Stimulated activated CD4-positive, alpha-beta T cell treated with anti-CD3 and anti-CD28 coated beads, Interleukin-2, amount 100 ng/mL, for 48 hours (primary cell): ENCODE results near the gene PCDHGB5.
"Not testable (repeated sequence)": the region's sequence is repeated elsewhere in the genome, so short reads cannot be mapped to it uniquely, and the experiment has no call there.

Experiments
- DNase-seq, 2 donors: peaks; one replicate each; pipeline ENCODE4 v3.0.0-alpha.2; 2020

Gene PCDHGB5

DNA sequence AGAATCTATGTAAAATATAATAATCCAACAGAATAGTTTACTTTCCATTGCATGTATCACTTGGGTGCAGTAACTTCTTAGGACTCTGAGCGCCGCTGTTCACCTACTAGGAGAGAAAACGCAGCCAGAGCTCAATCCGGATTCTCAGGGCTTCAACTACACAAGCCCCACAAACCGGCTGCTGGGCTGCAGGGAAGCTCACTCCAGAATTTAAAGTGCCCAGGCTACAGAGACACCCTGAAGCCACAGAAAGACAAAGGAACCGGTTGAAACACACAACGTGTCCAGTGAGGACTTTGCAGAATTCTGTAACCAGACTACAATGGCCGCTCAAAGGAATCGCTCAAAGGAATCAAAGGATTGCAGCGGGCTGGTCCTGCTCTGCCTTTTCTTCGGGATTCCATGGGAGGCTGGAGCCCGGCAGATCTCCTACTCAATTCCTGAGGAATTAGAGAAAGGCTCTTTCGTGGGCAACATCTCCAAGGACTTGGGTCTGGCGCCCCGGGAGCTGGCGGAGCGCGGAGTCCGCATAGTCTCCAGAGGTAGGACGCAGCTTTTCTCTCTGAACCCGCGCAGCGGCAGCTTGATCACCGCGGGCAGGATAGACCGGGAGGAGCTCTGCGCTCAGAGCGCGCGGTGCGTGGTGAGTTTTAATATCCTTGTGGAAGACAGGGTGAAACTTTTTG lies 15.2 kb downstream of the PCDHGB5 start, which contains the start of gene PCDHGA10:
TSS of gene PCDHGA10 (plus strand) at position 134 of the 686 bp plus-strand sequence. CDS start at position 323, 189 bp downstream.
- DNase-seq: peak; percentile 39 to 41

DNA sequence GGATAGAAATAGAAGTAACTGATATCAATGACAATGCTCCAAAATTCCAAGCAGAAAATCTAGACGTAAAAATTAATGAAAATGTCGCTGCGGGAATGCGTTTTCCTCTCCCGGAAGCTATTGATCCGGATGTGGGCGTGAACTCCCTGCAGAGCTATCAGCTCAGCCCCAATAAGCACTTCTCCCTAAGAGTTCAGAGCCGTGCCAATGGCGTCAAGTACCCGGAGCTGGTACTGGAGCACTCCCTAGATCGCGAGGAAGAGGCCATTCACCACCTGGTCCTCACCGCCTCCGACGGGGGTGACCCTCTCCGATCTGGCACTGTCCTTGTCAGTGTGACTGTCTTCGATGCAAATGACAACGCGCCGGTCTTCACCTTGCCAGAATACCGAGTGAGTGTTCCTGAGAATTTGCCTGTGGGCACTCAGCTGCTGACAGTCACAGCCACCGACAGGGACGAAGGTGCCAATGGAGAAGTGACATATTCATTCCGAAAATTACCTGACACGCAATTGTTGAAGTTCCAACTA lies 15.9 kb downstream of the PCDHGB5 start:
- no peak for DNase-seq

- DNase-seq: not testable (repeated sequence)
Measured at GRCh38 chr5:141414548-141415274, 17.0 kb downstream of the PCDHGB5 start.

DNA sequence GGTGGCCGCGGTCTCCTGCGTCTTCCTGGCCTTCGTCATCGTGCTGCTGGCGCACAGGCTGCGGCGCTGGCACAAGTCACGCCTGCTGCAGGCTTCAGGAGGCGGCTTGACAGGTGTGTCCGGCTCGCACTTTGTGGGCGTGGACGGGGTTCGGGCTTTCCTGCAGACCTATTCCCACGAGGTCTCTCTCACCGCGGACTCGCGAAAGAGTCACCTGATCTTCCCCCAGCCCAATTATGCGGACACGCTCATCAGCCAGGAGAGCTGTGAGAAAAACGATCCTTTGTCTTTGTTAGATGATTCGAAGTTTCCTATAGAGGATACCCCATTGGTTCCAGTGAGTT lies 17.5 kb downstream of the PCDHGB5 start:
- DNase-seq: not testable (repeated sequence)

DNA sequence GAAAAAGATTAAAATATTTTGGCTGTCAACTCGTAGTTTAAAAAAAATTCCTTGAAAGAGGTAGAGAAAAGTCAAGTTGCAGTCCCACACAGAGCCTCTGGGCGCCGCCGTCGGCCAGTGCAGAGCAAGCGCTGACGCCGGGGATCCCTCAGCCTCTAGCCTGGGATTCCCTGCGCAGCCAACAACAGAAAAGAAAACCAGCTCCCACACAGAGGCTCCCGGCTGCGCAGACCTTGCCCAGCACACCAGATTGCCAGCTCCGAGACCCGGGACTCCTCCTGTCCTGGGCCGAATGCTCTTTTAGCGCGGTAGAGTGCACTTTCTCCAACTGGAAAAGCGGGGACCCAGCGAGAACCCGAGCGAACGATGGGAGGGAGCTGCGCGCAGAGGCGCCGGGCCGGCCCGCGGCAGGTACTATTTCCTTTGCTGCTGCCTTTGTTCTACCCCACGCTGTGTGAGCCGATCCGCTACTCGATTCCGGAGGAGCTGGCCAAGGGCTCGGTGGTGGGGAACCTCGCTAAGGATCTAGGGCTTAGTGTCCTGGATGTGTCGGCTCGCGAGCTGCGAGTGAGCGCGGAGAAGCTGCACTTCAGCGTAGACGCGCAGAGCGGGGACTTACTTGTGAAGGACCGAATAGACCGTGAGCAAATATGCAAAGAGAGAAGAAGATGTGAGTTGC lies 19.9 kb downstream of the PCDHGB5 start, which contains the start of gene PCDHGB7:
TSS of gene PCDHGB7 (plus strand) at position 184 of the 679 bp plus-strand sequence. CDS start at position 367, 183 bp downstream.
- peak; percentile 49 to 50 for DNase-seq

DNA sequence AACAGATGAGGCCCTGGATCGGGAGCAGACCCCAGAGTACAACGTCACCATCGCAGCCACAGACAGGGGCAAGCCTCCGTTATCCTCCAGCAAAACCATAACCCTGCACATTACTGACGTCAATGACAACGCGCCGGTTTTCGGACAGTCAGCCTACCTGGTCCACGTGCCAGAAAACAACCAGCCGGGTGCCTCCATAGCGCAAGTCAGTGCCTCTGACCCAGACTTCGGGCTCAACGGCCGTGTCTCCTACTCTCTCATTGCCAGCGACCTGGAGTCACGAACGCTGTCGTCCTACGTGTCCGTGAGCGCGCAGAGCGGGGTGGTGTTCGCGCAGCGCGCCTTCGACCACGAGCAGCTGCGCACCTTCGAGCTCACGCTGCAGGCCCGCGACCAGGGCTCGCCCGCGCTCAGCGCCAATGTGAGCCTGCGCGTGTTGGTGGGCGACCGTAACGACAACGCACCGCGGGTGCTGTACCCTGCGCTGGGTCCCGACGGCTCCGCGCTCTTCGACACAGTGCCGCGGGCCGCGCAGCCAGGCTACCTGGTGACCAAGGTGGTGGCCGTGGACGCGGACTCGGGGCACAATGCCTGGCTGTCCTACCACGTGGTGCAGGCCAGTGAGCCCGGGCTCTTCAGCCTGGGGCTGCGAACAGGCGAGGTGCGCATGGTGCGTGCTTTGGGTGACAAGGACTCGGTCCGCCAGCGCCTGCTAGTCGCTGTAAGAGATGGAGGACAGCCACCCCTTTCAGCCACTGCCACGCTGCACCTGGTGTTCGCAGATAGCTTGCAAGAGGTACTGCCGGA lies 21.5 kb downstream of the PCDHGB5 start:
- no peak for DNase-seq

DNA sequence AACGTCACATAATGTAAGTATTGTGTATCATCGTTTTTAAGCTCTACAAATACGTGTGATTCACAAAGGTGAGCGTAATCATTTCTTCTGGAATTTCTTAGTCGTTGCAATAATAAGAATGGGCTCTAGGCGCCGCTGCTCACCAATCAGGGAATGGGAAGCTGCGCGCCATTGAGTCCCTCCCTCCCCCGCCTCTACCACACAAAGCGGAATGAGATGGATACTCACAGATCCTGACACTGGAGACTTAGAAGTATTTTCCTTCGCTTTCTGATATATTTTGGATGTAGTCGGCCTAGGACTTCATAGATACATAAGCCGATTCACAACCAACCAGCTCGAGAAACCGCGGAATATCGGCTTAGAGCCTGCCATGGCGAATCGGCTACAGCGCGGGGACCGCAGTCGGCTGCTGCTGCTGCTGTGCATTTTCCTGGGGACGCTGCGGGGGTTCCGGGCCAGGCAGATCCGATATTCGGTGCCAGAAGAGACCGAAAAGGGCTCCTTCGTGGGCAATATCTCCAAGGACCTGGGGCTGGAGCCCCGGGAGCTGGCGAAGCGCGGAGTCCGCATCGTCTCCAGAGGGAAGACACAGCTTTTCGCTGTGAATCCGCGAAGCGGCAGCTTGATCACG lies 23.2 kb downstream of the PCDHGB5 start, which contains the start of gene PCDHGA11:
TSS of gene PCDHGA11 (plus strand) at position 197 of the 634 bp plus-strand sequence. CDS start at position 374, 177 bp downstream.
- peak; percentile 50 to 54 for DNase-seq

- no peak for DNase-seq
Measured at GRCh38 chr5:141421489-141421855, 23.7 kb downstream of the PCDHGB5 start.

- no peak for DNase-seq
Measured at GRCh38 chr5:141422742-141423291, 25.1 kb downstream of the PCDHGB5 start.

- DNase-seq: no peak
Measured at GRCh38 chr5:141427783-141428426, 30.2 kb downstream of the PCDHGB5 start.

- no peak for DNase-seq
Measured at GRCh38 chr5:141430332-141431113, 32.8 kb downstream of the PCDHGB5 start, which contains the start of gene PCDHGA12. Gene PCDHGA12 (plus strand): TSS chr5:141430507. CDS start chr5:141430760, 253 bp downstream.

- DNase-seq: no peak
Measured at GRCh38 chr5:141431286-141431685, 33.5 kb downstream of the PCDHGB5 start.

DNA sequence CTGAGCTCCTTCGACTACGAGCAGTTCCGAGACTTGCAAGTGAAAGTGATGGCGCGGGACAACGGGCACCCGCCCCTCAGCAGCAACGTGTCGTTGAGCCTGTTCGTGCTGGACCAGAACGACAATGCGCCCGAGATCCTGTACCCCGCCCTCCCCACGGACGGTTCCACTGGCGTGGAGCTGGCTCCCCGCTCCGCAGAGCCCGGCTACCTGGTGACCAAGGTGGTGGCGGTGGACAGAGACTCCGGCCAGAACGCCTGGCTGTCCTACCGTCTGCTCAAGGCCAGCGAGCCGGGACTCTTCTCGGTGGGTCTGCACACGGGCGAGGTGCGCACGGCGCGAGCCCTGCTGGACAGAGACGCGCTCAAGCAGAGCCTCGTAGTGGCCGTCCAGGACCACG lies 34.6 kb downstream of the PCDHGB5 start:
- DNase-seq: not testable (repeated sequence)

DNA sequence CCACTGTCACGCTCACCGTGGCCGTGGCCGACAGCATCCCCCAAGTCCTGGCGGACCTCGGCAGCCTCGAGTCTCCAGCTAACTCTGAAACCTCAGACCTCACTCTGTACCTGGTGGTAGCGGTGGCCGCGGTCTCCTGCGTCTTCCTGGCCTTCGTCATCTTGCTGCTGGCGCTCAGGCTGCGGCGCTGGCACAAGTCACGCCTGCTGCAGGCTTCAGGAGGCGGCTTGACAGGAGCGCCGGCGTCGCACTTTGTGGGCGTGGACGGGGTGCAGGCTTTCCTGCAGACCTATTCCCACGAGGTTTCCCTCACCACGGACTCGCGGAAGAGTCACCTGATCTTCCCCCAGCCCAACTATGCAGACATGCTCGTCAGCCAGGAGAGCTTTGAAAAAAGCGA lies 35.0 kb downstream of the PCDHGB5 start:
- not testable (repeated sequence) for DNase-seq

GRCh38 chr5:141434006-141434405 lies 36.3 kb downstream of the PCDHGB5 start:
- DNase-seq: no peak

- no peak for DNase-seq
Measured at GRCh38 chr5:141437221-141437620, 39.5 kb downstream of the PCDHGB5 start.

- no peak for DNase-seq
Measured at GRCh38 chr5:141439411-141440141, 41.8 kb downstream of the PCDHGB5 start.

GRCh38 chr5:141440341-141440740 lies 42.6 kb downstream of the PCDHGB5 start:
- no peak for DNase-seq

DNA sequence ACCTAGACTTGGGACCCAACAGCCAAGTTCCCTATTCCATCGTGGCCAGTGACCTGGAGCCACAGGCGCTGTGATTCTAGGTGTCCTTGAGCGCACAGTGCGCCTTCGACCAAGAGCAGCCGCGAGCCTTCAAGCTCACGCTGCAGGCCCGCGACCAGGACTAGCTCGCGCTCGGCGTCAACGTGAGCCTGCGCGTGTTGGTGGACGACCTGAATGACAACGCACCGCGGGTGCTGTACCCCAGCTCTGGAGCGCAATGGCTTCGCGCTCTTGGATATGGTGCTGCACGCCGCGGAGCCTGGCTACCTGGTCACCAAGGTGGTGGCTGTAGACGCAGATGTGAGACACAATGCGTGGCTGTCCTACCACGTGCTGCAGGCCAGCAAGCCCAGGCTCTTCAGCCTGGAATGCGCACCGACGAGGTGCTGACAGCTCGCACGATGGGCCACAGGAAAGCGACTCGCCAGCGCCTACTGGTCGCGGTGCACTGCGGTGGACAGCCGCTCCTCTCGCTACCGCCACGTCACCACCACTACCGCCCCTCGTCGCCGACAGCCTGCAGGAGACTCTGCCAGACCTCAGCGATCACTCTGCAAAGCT lies 43.9 kb downstream of the PCDHGB5 start:
- DNase-seq: no peak
